Mucosa of rectum (tissue), 2 donors: Measurements from ENCODE around the gene CYFIP2.
A peak's percentile ranks its signal among the peaks of the same experiment; 100 is the strongest.

Experiments used
- H3K27ac ChIP-seq, 2 donors: one replicate each; pipeline ENCODE4 v1.7.0; 2013; ENCODE audit warnings: inconsistent platforms in 2 of 2, low read depth in 2 of 2, low read length in 2 of 2
- H3K27me3 ChIP-seq, 2 donors: one replicate each; pipeline ENCODE4 v1.7.0; 2013; ENCODE audit warnings: low read length in 2 of 2; ENCODE audit not compliant: control insufficient read depth in 2 of 2, insufficient read depth in 2 of 2
- H3K36me3 ChIP-seq, 2 donors: one replicate each; pipeline ENCODE4 v1.7.0; 2013; ENCODE audit warnings: low read length in 2 of 2; ENCODE audit not compliant: control insufficient read depth in 2 of 2, insufficient read depth in 2 of 2
- H3K4me1 ChIP-seq, 2 donors: one replicate each; pipeline ENCODE4 v1.7.0; 2013; ENCODE audit warnings: low read length in 2 of 2, mild to moderate bottlenecking in 1 of 2; ENCODE audit not compliant: control insufficient read depth in 2 of 2, insufficient read depth in 2 of 2
- H3K4me3 ChIP-seq, 2 donors: one replicate each; pipeline ENCODE4 v1.7.0; 2013; ENCODE audit warnings: low read length in 2 of 2
- H3K9ac ChIP-seq, 2 donors: one replicate each; pipeline ENCODE4 v1.7.0; 2013; ENCODE audit warnings: low read length in 2 of 2, low read depth in 1 of 2, mild to moderate bottlenecking in 1 of 2
- H3K9me3 ChIP-seq, 2 donors: one replicate each; pipeline ENCODE4 v1.7.0; 2013; ENCODE audit warnings: low read length in 2 of 2; ENCODE audit not compliant: control insufficient read depth in 2 of 2
- donor health status: healthy.
- donor health status: Normal muscosa, but diverticular disease.

Gene CYFIP2

GRCh38 chr5:157322581-157322980 lies 56.7 kb downstream of the CYFIP2 start:
- Histone ChIP-seq H3K9me3 (no peaks in the 10 kb centered on the region), H3K27ac (no peak overlapping the region), H3K9ac (no peak overlapping the region), H3K27me3 (no peaks in the 10 kb centered on the region), H3K36me3 (peaks cover 4 to 13% of the 10 kb centered on the region in 2 donors), H3K4me1 (no peaks in the 10 kb centered on the region), H3K4me3 (no peak overlapping the region)

DNA sequence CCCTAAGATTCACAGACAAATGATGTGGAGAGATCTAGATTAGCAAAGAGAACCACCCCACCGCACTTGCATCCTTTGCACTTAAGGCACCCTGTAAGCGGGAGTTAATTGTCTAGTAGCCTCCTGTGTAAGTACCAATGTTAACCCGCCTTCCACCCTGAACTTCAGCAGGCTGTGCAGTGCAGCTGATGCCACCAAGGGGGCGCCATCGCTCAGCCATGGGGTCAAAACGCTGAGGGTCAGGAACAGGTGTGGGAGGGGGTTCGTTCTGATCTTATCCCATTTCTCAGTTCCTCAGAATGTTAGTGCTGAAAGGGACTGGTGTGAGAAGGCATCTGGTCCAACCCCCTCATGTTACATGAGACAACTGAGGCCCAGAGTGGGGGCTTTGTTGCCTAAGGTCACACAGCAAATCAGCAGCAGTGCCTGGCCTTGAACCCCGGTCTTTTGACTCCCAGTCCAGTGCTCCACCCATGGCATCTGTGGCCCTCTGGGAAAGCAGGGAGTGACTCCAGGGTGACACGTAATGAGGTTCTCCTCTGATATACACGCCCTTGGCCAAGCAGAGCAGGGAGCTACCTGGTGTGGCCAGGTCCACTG lies 57.3 kb downstream of the CYFIP2 start:
- H3K4me1 ChIP-seq: no peaks in the 10 kb centered on the region
- H3K4me3 ChIP-seq: no peak overlapping the region
- H3K9ac ChIP-seq: no peak overlapping the region
- no peak overlapping the region for H3K27ac ChIP-seq
- no peaks in the 10 kb centered on the region for H3K9me3 ChIP-seq
- H3K36me3 ChIP-seq: peaks cover 4 to 13% of the 10 kb centered on the region in 2 donors
- no peaks in the 10 kb centered on the region for H3K27me3 ChIP-seq

DNA sequence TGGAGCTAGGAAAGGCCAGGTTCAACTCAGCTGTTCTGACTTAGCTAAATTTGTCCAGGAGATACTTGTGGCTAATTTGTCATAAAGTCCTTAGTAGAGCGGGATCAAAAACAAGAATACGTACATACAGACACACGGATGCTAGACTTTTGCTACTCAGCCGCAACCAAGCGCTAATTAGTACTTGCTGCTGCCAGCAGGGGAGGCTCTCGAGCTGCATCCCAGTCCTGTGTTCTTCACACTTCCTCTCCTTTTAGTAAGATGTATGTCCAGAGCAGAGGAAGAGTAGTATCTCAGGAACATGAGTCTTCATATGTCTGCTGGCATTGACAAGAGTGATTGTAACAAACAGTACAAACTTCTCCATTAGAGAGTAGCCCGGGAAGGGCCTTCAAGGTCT lies 58.3 kb downstream of the CYFIP2 start:
- H3K36me3 ChIP-seq: peaks cover 4 to 13% of the 10 kb centered on the region in 2 donors
- H3K27ac ChIP-seq: no peak overlapping the region
- no peak overlapping the region for H3K4me3 ChIP-seq
- H3K4me1 ChIP-seq: no peaks in the 10 kb centered on the region
- no peak overlapping the region for H3K9ac ChIP-seq
- no peaks in the 10 kb centered on the region for H3K27me3 ChIP-seq
- no peaks in the 10 kb centered on the region for H3K9me3 ChIP-seq

DNA sequence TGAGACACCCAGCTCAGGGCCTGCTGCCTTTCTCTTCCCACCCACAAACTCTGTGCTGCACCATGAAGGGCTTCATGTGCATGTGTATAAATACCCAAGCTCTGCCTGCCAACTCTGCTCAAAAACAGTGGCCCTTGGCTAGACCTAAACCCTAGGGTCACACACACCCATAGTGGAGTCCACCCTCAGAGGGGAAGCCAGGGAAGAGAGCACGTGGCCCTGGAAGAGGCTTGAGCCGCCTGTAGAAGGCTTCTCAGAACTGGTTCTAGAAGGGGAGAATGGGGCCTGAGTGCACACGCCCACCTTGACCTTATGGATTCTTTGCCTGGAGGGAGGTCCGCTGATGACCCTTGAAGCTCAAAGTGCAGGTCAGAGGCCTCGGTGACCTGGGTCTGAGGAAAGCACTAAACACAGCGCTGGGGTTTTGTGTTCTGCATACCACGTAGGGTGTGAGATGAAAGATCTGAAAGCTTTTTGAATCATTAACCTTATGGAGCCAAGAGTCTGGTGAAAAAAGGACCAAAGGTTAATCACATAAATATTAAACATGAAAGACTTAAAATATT lies 60.6 kb downstream of the CYFIP2 start:
- no peak overlapping the region for H3K4me3 ChIP-seq
- H3K27ac ChIP-seq: no peak overlapping the region
- no peaks in the 10 kb centered on the region for H3K9me3 ChIP-seq
- no peaks in the 10 kb centered on the region for H3K4me1 ChIP-seq
- H3K27me3 ChIP-seq: no peaks in the 10 kb centered on the region
- H3K36me3 ChIP-seq: peaks cover 0 to 13% of the 10 kb centered on the region in 2 donors
- H3K9ac ChIP-seq: no peak overlapping the region

GRCh38 chr5:157327771-157328170 lies 61.8 kb downstream of the CYFIP2 start:
- Histone ChIP-seq H3K9me3 (no peaks in the 10 kb centered on the region), H3K4me3 (peak overlapping the region; percentile 9 to 68), H3K4me1 (no peaks in the 10 kb centered on the region), H3K27me3 (no peaks in the 10 kb centered on the region), H3K36me3 (peaks cover 0 to 13% of the 10 kb centered on the region in 2 donors), H3K27ac (peak overlapping the region in 1 of 2 donors; percentile 25), H3K9ac (no peak overlapping the region)

DNA sequence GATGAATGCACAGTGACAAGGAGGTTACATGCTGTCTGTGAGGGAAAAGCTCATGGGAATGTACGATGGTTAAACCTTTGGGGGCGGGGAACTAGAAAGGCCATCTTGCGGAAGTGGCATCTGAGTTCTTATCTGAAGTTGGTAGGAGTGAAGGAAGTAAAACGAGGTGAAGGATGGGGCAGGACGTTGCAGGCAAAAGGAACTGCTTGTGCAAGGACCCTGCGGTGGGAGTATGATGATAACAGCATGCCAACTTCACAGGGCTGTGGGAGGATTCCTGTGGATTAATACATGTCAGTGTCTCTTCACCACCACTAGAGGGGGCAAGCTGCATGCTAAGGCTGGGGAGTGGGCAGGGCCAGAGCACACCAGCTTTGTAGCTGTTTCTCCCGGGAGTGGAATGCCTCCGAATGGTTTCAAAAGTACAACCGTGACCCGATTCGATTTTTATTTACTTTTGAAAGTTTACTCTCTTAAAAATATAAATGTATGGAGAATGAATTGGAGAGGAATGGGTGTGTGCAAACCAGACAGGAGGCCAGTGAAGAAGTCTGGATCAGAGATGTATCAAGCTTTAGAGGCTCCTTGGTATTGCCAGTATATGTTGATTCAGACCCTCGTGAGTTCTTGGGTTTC lies 62.5 kb downstream of the CYFIP2 start:
- no peak overlapping the region for H3K9ac ChIP-seq
- H3K27ac ChIP-seq: peak overlapping the region in 1 of 2 donors; percentile 25
- H3K36me3 ChIP-seq: peaks cover 3 to 15% of the 10 kb centered on the region in 2 donors
- no peaks in the 10 kb centered on the region for H3K27me3 ChIP-seq
- H3K4me1 ChIP-seq: no peaks in the 10 kb centered on the region
- peak overlapping the region; percentile 9 to 68 for H3K4me3 ChIP-seq
- no peaks in the 10 kb centered on the region for H3K9me3 ChIP-seq

GRCh38 chr5:157331807-157332206 lies 65.9 kb downstream of the CYFIP2 start:
- Histone ChIP-seq H3K9ac (no peak overlapping the region), H3K4me3 (no peak overlapping the region), H3K27ac (no peak overlapping the region), H3K27me3 (no peaks in the 10 kb centered on the region), H3K4me1 (no peaks in the 10 kb centered on the region), H3K9me3 (no peaks in the 10 kb centered on the region), H3K36me3 (peaks cover 3 to 18% of the 10 kb centered on the region in 2 donors)

DNA sequence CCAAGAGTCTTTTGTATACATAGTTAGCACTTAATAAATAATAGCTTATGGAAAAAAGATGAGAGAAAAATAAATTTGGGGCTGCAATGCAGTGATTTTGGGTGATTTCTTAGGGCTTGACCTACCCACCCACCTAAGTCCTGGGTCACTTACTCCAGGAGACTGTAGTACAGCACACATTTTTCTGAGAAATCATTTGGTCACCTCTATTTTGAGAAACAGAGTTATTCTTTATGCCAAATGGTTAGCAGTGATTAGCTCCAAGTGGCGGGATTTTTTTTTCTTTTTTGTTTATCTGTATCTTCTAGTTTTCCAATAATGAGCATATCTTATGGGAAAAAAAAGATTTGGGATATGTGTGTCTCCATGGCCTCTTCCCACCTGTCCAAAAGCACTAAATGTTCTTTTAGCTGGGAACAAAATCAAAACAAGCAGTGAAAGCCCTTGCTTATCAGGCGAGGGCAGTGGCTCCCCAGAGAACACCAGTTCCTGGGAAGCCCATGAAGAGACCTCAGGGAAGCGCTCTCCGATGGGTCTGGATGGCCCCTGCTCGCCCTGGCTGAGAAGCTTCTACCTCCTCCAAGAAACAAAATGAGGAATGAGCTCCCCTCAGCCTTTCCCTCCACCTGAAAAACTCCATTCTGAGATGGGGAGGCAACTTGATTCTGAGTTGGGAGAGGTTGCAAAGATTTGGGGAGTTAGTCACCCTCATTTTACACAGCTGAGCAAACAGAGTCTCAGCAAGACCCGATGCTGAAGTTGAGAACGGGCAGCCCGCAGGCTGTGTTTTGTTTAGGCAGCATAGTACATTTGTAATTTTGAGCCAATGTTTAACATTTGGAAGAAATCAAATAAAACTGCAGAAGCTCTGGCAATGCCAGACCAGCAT lies 69.9 kb downstream of the CYFIP2 start:
- Histone ChIP-seq H3K9ac (no peak overlapping the region), H3K9me3 (no peaks in the 10 kb centered on the region), H3K4me1 (no peaks in the 10 kb centered on the region), H3K36me3 (peaks cover 3 to 21% of the 10 kb centered on the region in 2 donors), H3K4me3 (no peak overlapping the region), H3K27ac (no peak overlapping the region), H3K27me3 (no peaks in the 10 kb centered on the region)

DNA sequence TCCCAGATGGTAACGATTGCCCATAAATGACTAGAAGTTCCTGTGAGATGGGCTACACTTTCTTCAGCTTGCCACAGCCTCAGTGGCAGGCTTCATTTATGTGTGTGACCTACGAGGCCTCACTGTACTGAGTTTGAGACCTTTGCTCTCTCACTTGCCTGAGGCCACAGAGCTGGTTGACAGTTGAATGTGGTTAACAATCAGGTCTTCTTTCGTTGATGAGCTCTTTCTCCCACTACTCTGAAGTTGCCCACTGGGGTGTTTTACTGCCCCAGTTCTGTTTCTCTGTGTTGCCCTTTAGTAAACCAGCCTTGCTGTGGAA lies 70.5 kb downstream of the CYFIP2 start:
- Histone ChIP-seq H3K27me3 (no peaks in the 10 kb centered on the region), H3K9me3 (no peaks in the 10 kb centered on the region), H3K4me1 (no peaks in the 10 kb centered on the region), H3K36me3 (peaks cover 3 to 15% of the 10 kb centered on the region in 2 donors), H3K4me3 (no peak overlapping the region), H3K9ac (no peak overlapping the region), H3K27ac (no peak overlapping the region)

DNA sequence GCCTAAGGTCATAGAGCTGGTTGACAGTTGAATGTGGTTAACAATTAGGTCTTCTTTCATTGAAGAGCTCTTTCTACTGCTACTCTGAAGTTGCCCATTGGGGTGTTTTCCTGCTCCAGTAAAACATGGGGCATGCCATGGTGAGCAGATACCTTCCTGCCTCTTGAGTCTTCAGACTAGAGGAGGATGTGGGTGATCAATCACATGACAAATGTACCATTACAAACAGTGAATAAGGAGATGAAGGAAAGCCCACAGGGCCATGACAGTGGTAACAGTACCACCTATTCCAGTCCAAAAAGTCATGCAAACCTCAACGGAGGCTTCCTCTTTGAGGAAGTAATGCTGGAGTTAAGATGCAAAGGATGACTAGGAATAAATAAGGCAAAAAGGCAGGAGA lies 73.5 kb downstream of the CYFIP2 start:
- Histone ChIP-seq H3K4me1 (no peaks in the 10 kb centered on the region), H3K9ac (no peak overlapping the region), H3K36me3 (peaks cover 0 to 11% of the 10 kb centered on the region in 2 donors), H3K9me3 (no peaks in the 10 kb centered on the region), H3K4me3 (no peak overlapping the region), H3K27me3 (no peaks in the 10 kb centered on the region), H3K27ac (no peak overlapping the region)
